Calu3 (cell line): ENCODE measurements around the gene ANKS3. TPM values are rescaled to one million over a fixed set of nuclear protein-coding genes. Genes with fewer than 3 reads are reported as not detected.

Source experiments
- BruUV-seq: library from RNA; stranded (reverse); fragments of 400-500 nt; replicated peaks from 2 replicates; lab custom pipeline; 2021; lab: Mats Ljungman, UMichigan
- CTCF ChIA-PET: fragments of 300-600 bp; sonication (Branson Sonifier 250); formaldehyde crosslinking; loops from one replicate; lab custom pipeline; 2022; ENCODE audit warnings: antibody characterized with exemption; lab: Charles Lee
- DNase-seq: peaks from one replicate; pipeline ENCODE4 v3.0.0; 2022
- H3K27ac Mint-ChIP-seq: one replicate; pipeline ENCODE4 v1.8.0; 2022; ENCODE audit warnings: mixed read lengths; ENCODE audit not compliant: unreplicated experiment
- H3K27me3 Mint-ChIP-seq: one replicate; pipeline ENCODE4 v1.8.0; 2022; ENCODE audit warnings: mixed read lengths; ENCODE audit not compliant: unreplicated experiment
- H3K36me3 Mint-ChIP-seq: one replicate; pipeline ENCODE4 v1.8.0; 2022; ENCODE audit warnings: mild to moderate bottlenecking, moderate library complexity, mixed read lengths; ENCODE audit not compliant: insufficient read depth, unreplicated experiment
- H3K4me1 Mint-ChIP-seq: one replicate; pipeline ENCODE4 v1.8.0; 2022; ENCODE audit warnings: mild to moderate bottlenecking, low read depth, mixed read lengths; ENCODE audit not compliant: unreplicated experiment
- H3K4me3 Mint-ChIP-seq: one replicate; pipeline ENCODE4 v1.8.0; 2022; ENCODE audit warnings: mild to moderate bottlenecking, low read depth, moderate library complexity, mixed read lengths; ENCODE audit not compliant: unreplicated experiment
- H3K9me3 Mint-ChIP-seq: one replicate; pipeline ENCODE4 v1.8.0; 2022; ENCODE audit warnings: low read depth, mixed read lengths; ENCODE audit not compliant: unreplicated experiment
- CTCF ChIP-seq: fragments of 200-600 bp; IDR thresholded peaks from one replicate; pipeline ENCODE4 v1.8.0; 2022; ENCODE audit warnings: antibody characterized with exemption; ENCODE audit not compliant: unreplicated experiment
- intact Hi-C: fragments of 100-400 bp; cut with micrococcal nuclease; formaldehyde crosslinking; loops from one replicate; pipeline ENCODE4 v1.10.0; 2022; ENCODE audit not compliant: unreplicated experiment
- total RNA-seq: library from RNA; stranded (reverse); gene quantifications from 2 replicates; pipeline ENCODE4 v1.2.3, GENCODE V29; 2022

ANKS3 gene
- total RNA-seq, 1 experiment from 2014 or later = 46.9 TPM

- intact Hi-C loops = no loop called here
- Mint-ChIP-seq H3K27ac (no peak overlapping the region), H3K9me3 (no peaks in the 10 kb centered on the region), H3K4me1 (no peaks in the 10 kb centered on the region), H3K27me3 (no peaks in the 10 kb centered on the region), H3K36me3 (peaks cover 42% of the 10 kb centered on the region), H3K4me3 (no peak overlapping the region)
- no TSS peak for BruUV-seq
- no peak for DNase-seq
- no peak for TF ChIP-seq CTCF
- CTCF ChIA-PET = no interaction called here
Observed at GRCh38 chr16:4709481-4709880, 24.6 kb downstream of the ANKS3 start.

GRCh38 chr16:4706871-4707270 is 27.2 kb downstream of the ANKS3 start:
- H3K4me1 Mint-ChIP-seq = peaks cover 13% of the 10 kb centered on the region
- CTCF ChIA-PET = no interaction called here
- no peaks in the 10 kb centered on the region for H3K9me3 Mint-ChIP-seq
- BruUV-seq = no TSS peak
- H3K36me3 Mint-ChIP-seq = peaks cover 31% of the 10 kb centered on the region
- TF ChIP-seq CTCF = no peak
- intact Hi-C loops = no loop called here
- no peak overlapping the region for H3K27ac Mint-ChIP-seq
- H3K27me3 Mint-ChIP-seq = no peaks in the 10 kb centered on the region
- no peak overlapping the region for H3K4me3 Mint-ChIP-seq
- no peak for DNase-seq

GRCh38 chr16:4704913-4705312 is 29.2 kb downstream of the ANKS3 start:
- Mint-ChIP-seq H3K9me3 (no peaks in the 10 kb centered on the region), H3K27ac (no peak overlapping the region), H3K4me3 (no peak overlapping the region), H3K4me1 (peaks cover 13% of the 10 kb centered on the region), H3K36me3 (peaks cover 25% of the 10 kb centered on the region), H3K27me3 (no peaks in the 10 kb centered on the region)
- CTCF ChIA-PET = no interaction called here
- no TSS peak for BruUV-seq
- intact Hi-C loops = no loop called here
- DNase-seq = no peak
- no peak for TF ChIP-seq CTCF

- no TSS peak for BruUV-seq
- Mint-ChIP-seq H3K9me3 (no peaks in the 10 kb centered on the region), H3K27me3 (no peaks in the 10 kb centered on the region), H3K4me3 (no peak overlapping the region), H3K27ac (no peak overlapping the region), H3K36me3 (peaks cover 29% of the 10 kb centered on the region), H3K4me1 (peaks cover 13% of the 10 kb centered on the region)
- DNase-seq = no peak
- intact Hi-C loops = no loop called here
- CTCF ChIA-PET = interaction anchor here (0.5 kb wide), 1 partner anchor 226 kb away, joined by 3 read pairs; no protein-coding TSS in a partner anchor
- no peak for TF ChIP-seq CTCF
Observed at GRCh38 chr16:4704491-4704890, 29.6 kb downstream of the ANKS3 start.
